ENCODE data around the gene NOTCH4. TPM values are rescaled to one million over a fixed set of nuclear protein-coding genes. Genes with fewer than 3 reads are reported as not detected.
A peak's percentile ranks its signal among the peaks of the same experiment; 100 is the strongest.

The NOTCH4 gene
- total RNA-seq, 1 experiment from 2014 or later = 2.3 TPM

- no peak overlapping the region for H3K4ac ChIP-seq (ENCODE audit: low read depth, low read length)
- Mint-ChIP-seq H3K4me3 (peak overlapping the region; percentile 22 to 44; a peak in 3 of 5 replicates), H3K4me1 (peaks cover 50 to 60% of the 10 kb centered on the region in 2 experiments), H3K27ac (peak overlapping the region; percentile 39 to 84 (median 74); a peak in 5 of 7 replicates), H3K27me3 (ENCODE audit: low read depth) (no peaks in the 10 kb centered on the region), H3K36me3 (ENCODE audit: insufficient read depth in 1 of 3, low read depth in 3 of 3) (peaks cover 12 to 29% (median 27%) of the 10 kb centered on the region in 3 experiments; a peak in 6 of 7 replicates), H3K9me3 (no peaks in the 10 kb centered on the region; a peak in 1 of 5 replicates)
- no peak overlapping the region for H2AK5ac ChIP-seq (ENCODE audit: insufficient read length, low read length)
- H2AFZ ChIP-seq (ENCODE audit: low read length) = no peak overlapping the region
- H3K14ac ChIP-seq (ENCODE audit: insufficient read depth, low read length) = no peak overlapping the region
- no peak overlapping the region for H3T11ph ChIP-seq (ENCODE audit: low read length)
- no peaks in the 10 kb centered on the region for H4K20me1 ChIP-seq (ENCODE audit: control insufficient read depth, insufficient read depth, insufficient read length)
- H2BK5ac ChIP-seq (ENCODE audit: insufficient read length, low read length) = no peak overlapping the region
- H4K5ac ChIP-seq (ENCODE audit: insufficient read length, low read depth, low read length) = no peak overlapping the region
- H3K9ac ChIP-seq (ENCODE audit: extremely low read depth, insufficient read length, low read length) = no peak overlapping the region
- H4K8ac ChIP-seq (replicated peaks; ENCODE audit: insufficient read length, low read depth, low read length) = no peak overlapping the region
- H3K23me2 ChIP-seq (ENCODE audit: insufficient read length, low read depth, low read length, poor library complexity, severe bottlenecking) = peaks cover 15% of the 10 kb centered on the region
- DNase-seq = peak; percentile 25
- peaks cover 7% of the 10 kb centered on the region for H3K4me1 ChIP-seq (ENCODE audit: insufficient read depth, low read length)
- no peak overlapping the region for H3K23ac ChIP-seq (ENCODE audit: insufficient read length, low read depth, low read length)
- H3K18ac ChIP-seq (ENCODE audit: insufficient read length, low read depth, low read length) = no peak overlapping the region
- H3K27me3 ChIP-seq (ENCODE audit: insufficient read depth, low read length) = no peaks in the 10 kb centered on the region
- WGBS (ENCODE audit: extremely low coverage, insufficient read length, low lambda C conversion rate) = no CpG with 5 or more reads among the region's 8 CpGs
- no peak overlapping the region for H3K56ac ChIP-seq (ENCODE audit: insufficient read length, low read depth, low read length)
- peak overlapping the region; percentile 49 for H3K4me2 ChIP-seq (ENCODE audit: insufficient read depth, insufficient read length, low read length)
- no peak for TF ChIP-seq CTCF (conservative IDR thresholded peaks at IDR 0.05)
- no peaks in the 10 kb centered on the region for H3K79me2 ChIP-seq (ENCODE audit: insufficient read depth, low read length)
- no peak overlapping the region for H2BK20ac ChIP-seq (ENCODE audit: low read depth, low read length, poor library complexity, severe bottlenecking)
- H3K27ac ChIP-seq (ENCODE audit: insufficient read length, low read depth, low read length) = no peak overlapping the region
- no peak overlapping the region for H2BK120ac ChIP-seq (ENCODE audit: low read depth, low read length, poor library complexity, severe bottlenecking)
- H2BK12ac ChIP-seq (ENCODE audit: insufficient read length, low read depth, low read length) = peak overlapping the region; percentile 38
- H4K91ac ChIP-seq (ENCODE audit: insufficient read length, low read depth, low read length) = no peak overlapping the region
- no peaks in the 10 kb centered on the region for H3K9me3 ChIP-seq (ENCODE audit: control insufficient read depth, low read depth, low read length)
- H2BK15ac ChIP-seq (ENCODE audit: low read depth, low read length) = no peak overlapping the region
- no peaks in the 10 kb centered on the region for H3K79me1 ChIP-seq (ENCODE audit: insufficient read depth, low read depth, low read length, poor library complexity, severe bottlenecking)
These were observed 32.8 kb downstream of the NOTCH4 start for GRCh38 chr6:32190911-32191677.

All from H9 (cell line).